Epithelial cell of prostate (primary cell): ENCODE data around the gene LDLRAD4.

ENCODE experiments used
- DNase-seq: peaks from one replicate; pipeline ENCODE4 v3.0.0-alpha.2; 2011; ENCODE audit warnings: low read depth, low spot score
- H3K27ac ChIP-seq: fragments of 450-650 bp; 2 replicates; pipeline ENCODE4 v1.5.1; 2017; ENCODE audit warnings: mild to moderate bottlenecking

LDLRAD4 gene

GRCh38 chr18:13300029-13300428, 81.5 kb downstream of the LDLRAD4 start:
- no peak for DNase-seq
- H3K27ac ChIP-seq, result no peak overlapping the region

DNA sequence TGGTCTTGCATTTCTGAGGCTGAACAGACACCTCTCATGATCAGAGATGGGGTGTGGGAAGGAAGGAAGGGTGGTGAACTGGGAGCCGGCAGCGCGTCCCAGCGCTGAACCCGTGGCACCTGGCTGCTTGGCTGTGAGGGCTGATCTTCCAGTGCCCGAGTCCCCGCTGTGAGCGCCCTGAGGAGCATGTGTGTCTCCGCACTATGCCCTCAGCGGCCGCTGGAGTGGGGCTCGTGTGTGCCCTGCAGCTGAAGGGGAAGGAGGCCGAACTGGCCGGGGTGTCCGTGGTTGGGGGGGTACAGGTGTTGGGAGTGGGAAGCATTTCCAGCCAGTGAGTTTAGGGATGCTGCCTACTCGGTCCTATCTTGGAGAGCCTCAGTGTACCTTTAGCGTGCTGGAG, 82.2 kb downstream of the LDLRAD4 start:
- no peak for DNase-seq
- no peak overlapping the region for H3K27ac ChIP-seq

- H3K27ac ChIP-seq, result no peak overlapping the region
- DNase-seq, result no peak
Observed at GRCh38 chr18:13302040-13302439, 83.5 kb downstream of the LDLRAD4 start.

GRCh38 chr18:13302457-13303225, 84.1 kb downstream of the LDLRAD4 start:
- no peak for DNase-seq

DNA sequence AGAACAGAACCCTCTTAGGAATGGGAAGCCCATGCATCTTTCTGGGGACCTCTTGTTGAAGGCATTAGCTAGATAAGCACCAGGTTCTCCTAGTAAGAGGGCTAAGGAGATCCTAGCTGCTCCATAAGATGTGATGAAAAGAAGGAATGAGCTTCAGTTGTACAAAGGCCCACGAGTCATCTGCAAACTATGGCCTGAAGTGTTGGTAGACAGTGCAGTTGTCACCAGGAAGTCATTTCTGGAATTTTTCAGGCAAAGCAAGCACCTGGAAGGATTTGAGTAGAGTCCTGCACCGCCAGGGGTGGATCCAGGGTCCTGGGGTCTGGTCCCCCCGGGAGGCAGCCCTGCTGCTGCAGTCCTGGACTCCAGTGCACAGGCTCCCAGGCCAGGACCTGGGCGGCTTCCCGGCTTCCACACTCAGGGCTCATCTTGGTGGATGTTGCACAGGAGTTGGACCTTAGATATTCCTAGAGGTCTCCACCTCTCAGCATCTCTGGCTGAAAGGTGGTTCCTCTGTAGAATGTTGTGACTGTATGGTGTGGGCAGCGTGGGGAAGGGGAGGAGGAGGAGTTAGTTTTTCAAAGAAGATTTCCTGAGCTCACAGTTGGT, 85.3 kb downstream of the LDLRAD4 start:
- no peak overlapping the region for H3K27ac ChIP-seq
- no peak for DNase-seq

More at GRCh38 chr18:13302457-13303225, 84.1 kb downstream of the LDLRAD4 start:
- H3K27ac ChIP-seq, result no peak overlapping the region

GRCh38 chr18:13305301-13305700, 86.7 kb downstream of the LDLRAD4 start:
- no peak overlapping the region for H3K27ac ChIP-seq
- DNase-seq, result no peak

DNA sequence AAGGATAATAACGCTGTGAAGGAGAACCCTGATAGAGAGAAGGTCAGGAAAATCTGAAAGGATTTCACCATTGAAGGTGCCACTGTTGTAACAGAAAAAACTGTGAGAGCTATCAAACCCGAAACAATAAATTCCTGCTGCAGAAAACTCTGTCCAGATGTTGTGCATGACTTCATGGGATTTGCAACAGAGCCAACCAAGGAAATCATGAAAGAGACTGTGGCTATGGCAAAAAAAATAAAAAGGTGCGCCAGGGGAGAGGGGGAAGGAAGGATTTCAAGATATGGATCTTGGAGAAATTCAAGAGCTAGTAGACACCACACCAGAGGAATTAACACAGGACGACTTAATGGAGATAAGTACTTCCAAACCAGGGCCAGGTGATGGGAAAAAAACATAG, 88.0 kb downstream of the LDLRAD4 start:
- H3K27ac ChIP-seq, result no peak overlapping the region
- DNase-seq, result no peak

GRCh38 chr18:13308369-13308768, 89.8 kb downstream of the LDLRAD4 start:
- H3K27ac ChIP-seq, result no peak overlapping the region
- DNase-seq, result no peak

GRCh38 chr18:13309031-13309747, 90.6 kb downstream of the LDLRAD4 start:
- no peak for DNase-seq
- no peak overlapping the region for H3K27ac ChIP-seq

DNA sequence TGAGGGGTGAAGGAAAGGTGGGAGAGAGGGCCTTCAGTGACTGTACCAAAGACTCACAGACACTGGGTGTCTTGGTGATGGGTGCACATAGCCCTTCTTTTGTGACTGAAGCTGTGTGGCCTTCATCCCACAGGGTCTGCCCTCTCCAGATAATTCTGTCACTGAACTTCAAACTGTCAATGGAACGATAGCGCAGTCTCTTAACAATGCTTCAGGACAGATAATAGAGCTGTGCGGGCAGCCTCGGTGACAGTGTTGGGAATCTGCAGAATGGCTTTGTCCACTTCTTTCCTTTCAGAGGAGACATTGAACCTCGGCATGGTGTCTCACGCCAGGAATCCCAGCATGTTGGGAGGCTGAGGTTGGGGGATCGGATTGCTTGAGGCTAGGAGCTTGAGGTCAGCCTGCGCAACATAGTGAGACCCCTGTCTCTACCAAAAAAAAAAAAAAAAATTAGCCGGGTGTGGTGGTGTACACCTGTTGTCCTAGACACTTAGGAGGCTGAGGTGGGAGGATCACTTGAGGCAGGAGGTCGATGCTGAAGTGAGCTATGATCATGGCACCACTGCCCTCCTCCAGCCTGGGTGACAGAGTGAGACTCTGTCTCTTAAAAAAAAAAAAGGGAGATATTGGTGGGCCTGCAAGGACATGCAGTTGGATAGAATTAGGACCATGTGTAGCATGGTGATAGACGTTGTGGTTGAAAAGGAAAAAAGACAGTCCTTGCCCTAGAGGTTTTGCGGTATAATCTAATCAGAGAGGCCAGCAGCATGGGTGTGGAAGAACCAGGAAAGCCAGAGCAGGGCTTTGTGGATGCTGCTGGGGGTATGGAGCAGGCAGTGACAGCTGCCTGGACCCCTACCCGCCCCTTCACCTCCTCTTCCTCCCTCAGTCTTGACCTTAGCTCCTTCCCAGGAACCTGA, 91.4 kb downstream of the LDLRAD4 start:
- DNase-seq, result no peak
- H3K27ac ChIP-seq, result no peak overlapping the region

DNA sequence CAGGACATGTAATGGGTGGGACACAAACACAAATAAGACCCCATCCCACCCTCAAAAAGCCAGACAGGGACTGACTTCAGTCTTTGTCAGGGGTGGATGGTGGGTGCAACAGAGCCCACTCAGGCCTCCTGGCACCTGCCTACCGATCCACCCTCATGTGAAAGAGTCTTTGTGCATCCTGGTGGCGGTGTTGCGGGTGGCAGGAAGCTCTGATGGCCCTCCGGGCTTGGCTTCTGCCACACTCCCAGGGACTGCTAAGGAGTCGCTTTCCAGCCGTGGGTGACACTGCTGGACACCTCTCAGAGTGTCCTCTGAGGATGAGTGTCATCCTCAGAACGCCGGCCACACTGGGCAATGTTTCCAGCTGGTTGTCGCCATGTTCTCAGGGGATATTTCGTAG, 92.6 kb downstream of the LDLRAD4 start:
- no peak overlapping the region for H3K27ac ChIP-seq
- no peak for DNase-seq

DNA sequence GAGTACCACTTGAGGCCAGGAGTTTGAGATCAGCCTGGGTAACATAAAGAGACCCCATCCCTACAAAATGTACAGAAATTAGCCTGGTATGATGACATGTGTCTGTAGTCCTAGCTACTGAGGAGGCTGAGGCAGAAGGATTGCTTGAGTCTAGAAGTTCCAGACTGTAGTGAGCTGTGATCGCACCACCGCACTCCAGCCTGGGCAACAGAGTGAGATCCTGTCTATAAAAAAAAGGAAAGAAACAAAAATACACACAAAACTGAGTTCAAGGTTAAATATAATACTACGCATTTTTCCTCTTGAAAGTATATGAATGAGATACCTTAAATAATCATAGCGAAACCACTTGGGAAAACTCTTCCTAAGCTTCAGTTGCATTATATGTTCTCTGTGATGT, 94.0 kb downstream of the LDLRAD4 start:
- no peak for DNase-seq
- H3K27ac ChIP-seq, result no peak overlapping the region

DNA sequence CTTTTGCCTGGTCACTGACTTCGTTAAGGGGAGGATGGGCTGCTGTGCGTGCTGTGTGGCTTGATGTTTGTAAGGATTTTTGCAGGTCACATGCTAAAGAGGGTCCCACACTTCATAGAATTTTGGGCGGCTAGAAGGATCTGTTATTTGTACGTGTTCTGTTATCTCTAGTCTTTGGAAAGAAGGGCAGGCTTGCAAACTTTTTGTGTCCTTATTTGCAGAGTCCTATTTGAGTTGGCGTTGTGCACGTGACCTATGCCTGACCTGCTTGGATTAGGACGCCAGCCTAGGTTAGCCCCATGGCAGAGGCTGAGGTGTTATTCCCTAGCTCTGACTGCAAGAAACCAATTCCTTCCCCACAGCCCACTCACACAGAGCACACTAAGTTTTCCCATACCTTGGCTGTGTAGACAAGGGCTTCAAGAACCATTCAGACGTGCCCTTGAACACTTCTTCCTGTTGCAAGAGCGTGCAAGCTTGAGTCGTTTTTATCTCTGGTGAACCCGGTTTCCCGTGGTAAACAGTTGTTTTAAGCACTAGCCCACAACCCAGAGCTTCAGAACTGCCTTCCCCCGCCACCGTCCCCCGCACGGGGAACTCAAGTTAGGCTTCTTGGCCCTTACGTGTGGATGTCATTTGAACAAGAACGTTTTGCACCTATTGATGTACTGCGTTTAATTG, 94.6 kb downstream of the LDLRAD4 start:
- H3K27ac ChIP-seq, result no peak overlapping the region
- DNase-seq, result no peak

DNA sequence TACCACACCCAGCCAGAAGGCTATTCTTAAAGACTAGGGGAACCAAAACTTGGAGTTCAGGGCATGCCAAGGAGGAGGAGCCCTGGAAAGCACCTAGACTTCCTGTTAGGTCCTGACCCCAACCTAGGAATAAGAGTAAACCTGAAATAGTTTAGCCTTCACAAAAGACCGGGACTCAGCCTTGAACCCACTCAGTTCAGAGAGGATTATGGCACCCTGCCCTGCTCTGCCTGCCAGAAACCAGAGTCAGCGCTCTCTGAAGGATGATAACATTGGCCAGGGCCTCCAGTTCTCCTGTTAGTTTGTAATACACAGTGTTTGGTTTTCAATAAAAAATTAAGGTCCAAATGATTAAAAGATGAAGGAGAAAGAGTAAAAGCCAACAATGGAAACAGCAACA, 96.4 kb downstream of the LDLRAD4 start:
- no peak for DNase-seq
- H3K27ac ChIP-seq, result no peak overlapping the region

DNA sequence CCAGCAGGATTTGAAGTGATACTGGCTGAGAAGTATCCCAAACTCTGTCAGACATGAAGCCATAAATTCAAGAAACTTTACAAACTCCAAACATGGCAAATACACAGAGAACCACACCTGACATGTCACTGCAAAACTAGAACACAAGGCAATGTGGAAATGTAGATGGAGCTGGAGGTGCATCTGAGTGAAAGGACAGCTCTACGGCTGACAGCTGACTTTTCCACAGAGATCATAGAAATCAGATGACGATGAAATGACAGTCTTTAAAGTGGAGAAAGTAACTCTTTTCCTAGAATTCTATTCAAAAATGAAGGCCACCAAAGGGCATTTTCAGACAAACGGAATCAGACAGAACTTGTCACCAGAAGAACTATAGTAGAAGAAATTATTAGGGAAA, 97.5 kb downstream of the LDLRAD4 start:
- no peak overlapping the region for H3K27ac ChIP-seq
- DNase-seq, result no peak

DNA sequence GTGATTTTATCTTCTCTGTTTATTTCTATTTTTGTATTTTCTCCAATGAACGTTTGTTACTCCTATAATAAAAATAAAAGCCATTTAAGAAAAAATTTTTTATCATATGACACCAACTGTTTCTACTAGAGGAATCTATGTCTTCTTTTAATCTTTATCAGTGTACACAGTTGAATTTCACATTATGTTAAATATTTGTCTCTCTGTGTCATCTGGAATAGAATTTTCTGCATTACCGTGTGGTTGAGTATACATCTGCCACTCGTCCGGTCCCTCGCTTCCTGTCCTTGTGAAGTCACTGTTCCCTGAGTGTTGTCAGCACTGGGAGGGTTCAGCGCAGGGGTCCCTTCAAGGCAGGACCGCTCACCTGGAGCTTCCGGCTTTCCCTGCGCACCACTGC, 99.2 kb downstream of the LDLRAD4 start:
- DNase-seq, result no peak

GRCh38 chr18:13318731-13319501, 100.4 kb downstream of the LDLRAD4 start:
- no peak overlapping the region for H3K27ac ChIP-seq
- no peak for DNase-seq

More for the DNA sequence above, 99.2 kb downstream of the LDLRAD4 start:
- H3K27ac ChIP-seq, result no peak overlapping the region

- no peak overlapping the region for H3K27ac ChIP-seq
- DNase-seq, result no peak
Observed at GRCh38 chr18:13319629-13320028, 101.1 kb downstream of the LDLRAD4 start.

DNA sequence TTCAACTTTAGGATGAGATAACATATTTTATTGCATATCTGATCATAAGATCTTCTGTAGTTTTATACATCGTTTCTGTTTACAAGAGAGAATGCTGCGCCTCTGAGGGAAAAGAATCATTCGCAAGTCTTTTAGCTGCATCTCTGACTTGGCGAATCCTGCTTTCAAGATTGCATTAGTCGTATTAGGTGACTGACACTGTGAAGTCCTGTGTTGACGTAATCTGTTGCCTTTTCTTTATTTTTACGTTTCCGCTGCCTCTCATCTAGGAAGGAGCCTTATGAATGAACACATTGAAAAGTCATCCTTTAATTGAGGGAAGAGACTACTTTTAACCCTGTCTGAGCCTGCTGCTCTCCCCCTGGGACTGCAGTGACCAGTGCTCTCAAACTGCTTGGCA, 101.5 kb downstream of the LDLRAD4 start:
- no peak for DNase-seq
- H3K27ac ChIP-seq, result no peak overlapping the region
